GM20431 (cell line): ENCODE data around the gene GARIN5A.

Source experiments
- in situ Hi-C: fragments of 300-500 bp; cut with MseI, MboI; formaldehyde crosslinking; loops from one replicate; pipeline ENCODE4 v1.15.0; 2020; ENCODE audit warnings: low sequenced_read_pairs; ENCODE audit not compliant: unreplicated experiment

Gene GARIN5A

DNA sequence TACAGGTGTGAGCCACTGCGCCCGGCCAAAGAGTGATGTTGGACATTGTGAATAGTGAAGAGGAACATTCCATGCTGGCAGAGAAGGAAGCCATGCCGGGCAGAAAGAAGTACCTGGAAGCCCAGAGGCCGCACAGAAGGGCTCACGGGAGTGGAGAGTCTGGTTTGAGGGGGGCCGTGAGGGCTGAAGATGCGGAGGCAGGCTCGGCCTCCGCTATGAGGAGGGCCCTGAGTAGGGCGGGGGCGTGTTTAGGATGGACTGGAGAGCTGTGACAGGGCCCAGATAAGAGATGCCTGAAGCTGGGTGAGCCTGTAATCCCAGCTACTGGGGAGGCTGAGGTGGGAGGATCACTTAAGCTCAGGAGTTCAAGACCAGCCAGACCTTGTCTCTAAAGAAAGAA is 32.7 kb upstream of the GARIN5A start:
- in situ Hi-C loops: no loop called here

- in situ Hi-C loops: no loop called here
Observed at GRCh38 chr19:50508843-50509190, 32.2 kb upstream of the GARIN5A start.

GRCh38 chr19:50507376-50507775 is 30.7 kb upstream of the GARIN5A start:
- in situ Hi-C loops: no loop called here

GRCh38 chr19:50506700-50507099 is 30.1 kb upstream of the GARIN5A start:
- in situ Hi-C loops: no loop called here

GRCh38 chr19:50505856-50506611 is 29.4 kb upstream of the GARIN5A start:
- in situ Hi-C loops: no loop called here

GRCh38 chr19:50501568-50502475 is 25.2 kb upstream of the GARIN5A start:
- in situ Hi-C loops: no loop called here

DNA sequence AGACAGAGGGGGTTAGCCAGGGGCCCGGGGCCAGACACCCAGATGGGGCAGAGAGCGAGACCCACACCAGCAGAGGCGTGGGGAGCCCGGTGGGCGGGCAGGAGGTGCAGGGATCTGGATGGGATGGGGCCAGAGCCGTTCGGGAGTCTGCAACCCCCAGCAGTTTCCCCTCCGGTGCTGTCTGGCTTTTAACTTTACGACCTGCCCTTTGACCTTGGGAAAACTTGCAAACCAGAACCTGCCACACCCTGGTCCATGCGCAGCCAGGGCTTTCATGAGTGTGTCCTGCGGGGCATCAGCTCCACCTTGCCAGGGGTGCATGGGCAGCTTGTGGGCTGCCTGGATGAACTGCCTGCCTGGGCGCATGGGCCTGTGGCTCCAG is 24.5 kb upstream of the GARIN5A start:
- in situ Hi-C loops: no loop called here

DNA sequence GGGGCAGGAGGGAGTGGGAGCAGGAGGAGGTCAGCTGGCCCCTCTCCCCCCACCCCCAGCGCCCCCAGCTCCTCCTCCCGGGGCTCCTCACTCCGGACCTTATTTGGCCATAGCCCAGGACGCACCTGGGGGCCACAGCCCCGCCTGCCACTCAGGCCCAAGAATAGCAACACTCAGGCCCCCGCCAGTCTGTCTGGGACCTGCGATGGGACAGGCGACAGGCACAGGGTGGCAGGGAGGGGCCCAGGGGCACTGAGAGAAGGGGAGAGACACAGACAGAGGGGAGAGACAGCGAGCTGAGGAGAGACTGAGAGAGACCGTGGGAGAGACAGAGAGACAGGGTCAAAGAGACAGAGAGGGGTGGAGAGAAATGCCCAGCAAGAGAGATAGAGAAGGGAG is 24.1 kb upstream of the GARIN5A start:
- in situ Hi-C loops: no loop called here

GRCh38 chr19:50500060-50500752 is 23.6 kb upstream of the GARIN5A start:
- in situ Hi-C loops: no loop called here

DNA sequence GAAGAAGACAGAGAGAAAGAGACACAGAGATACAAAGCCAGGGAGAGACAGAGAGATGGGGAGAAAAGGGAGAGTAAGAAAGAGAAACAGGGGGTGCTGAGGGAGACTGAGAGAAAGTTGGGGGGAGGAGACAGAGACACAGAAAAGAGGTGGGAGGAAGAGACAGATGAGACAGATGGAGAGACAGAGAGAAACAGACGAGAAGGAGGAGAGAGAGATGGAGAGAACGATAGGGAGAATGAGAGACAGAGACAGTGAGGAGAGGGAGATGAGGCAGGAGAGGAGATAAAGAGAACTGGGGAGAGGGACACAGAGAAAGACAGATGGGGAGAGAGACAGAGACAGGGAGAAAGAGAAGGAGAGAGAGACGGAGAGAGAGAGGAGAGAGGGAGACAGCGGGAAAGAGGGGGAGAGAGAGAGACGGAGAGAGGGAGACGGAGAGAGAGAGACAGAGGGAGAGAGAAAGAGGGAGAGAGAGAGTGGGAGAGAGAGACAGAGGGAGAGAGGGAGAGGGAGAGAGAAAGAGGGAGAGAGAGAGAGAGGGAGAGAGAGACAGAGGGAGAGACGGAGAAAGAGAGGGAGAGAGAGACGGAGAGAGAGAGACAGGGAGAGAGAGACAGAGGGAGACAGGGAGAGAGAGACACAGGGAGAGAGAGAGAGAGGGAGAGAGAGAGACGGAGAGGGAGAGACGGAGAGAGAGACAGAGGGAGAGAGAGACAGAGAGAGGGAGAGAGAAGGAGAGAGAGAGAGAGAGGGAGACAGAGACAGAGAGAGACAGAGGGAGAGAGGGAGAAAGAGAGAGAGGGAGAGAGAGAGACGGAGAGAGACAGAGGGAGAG is 21.8 kb upstream of the GARIN5A start:
- in situ Hi-C loops: no loop called here

GRCh38 chr19:50497022-50497405 is 20.4 kb upstream of the GARIN5A start:
- in situ Hi-C loops: no loop called here

DNA sequence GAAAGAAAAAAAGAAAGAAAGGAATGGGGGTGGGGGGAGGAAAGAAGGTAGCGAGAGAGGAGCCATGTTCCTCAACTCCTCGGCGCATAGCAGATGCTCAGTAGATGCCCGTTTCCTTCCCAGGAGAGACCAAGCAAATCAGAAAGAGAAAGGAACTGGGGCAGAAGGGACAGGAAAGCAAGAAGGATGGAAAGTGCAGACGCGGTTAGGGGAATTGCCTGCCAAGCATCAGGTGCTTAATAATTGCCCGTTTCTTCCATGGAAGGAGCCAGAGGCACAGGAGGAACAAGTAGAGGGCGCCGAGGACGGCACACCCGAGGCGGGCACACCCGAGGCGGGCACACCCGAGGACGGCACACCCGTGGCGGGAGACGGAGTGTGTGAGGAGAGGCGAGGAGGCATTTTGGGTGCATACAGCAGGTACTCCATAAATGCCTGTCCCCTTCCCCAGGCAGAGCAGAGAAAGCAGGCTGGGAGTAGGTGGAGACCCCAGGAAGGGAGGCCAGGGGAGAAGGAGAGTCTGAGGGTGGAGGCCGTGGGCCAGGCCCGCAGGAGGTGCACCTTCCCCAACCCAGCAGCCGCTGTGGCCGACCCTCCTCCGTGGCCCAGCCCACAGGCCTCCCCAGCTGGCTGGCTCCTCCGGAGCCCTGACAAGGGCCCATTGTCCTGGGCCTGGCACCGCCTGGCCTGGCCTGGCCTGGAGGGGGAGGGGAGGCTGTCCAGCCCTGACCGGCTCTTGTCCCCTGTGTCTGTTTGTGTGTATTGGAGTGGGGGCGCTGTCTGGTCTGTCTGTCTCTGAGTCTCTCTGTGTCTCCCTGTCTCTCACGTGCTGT is 19.8 kb upstream of the GARIN5A start:
- in situ Hi-C loops: no loop called here

GRCh38 chr19:50495020-50495531 is 18.4 kb upstream of the GARIN5A start:
- in situ Hi-C loops: no loop called here

- in situ Hi-C loops: no loop called here
Observed at GRCh38 chr19:50494186-50495019, 17.8 kb upstream of the GARIN5A start.

DNA sequence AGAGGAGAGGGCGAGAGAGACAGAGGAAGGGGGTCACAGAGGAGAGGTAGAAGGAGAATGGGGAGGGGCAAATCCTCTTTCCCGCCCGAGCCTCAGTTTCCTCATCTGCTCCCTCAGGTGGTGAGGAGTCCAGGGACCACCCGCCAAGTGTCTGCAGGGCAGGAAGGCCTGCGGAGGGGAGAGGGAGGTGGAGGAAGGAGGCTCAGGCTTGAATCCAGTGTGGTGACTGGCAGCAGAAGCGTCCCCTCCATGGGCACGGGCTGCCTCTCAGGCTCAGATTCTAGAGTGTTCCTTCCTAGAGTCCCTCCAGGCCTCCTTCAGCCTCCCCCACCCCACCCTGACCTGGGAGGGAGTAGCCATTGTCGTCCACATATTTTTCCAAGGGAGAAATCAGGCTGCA is 16.5 kb upstream of the GARIN5A start:
- in situ Hi-C loops: no loop called here

GRCh38 chr19:50492303-50493052 is 15.8 kb upstream of the GARIN5A start:
- in situ Hi-C loops: no loop called here

DNA sequence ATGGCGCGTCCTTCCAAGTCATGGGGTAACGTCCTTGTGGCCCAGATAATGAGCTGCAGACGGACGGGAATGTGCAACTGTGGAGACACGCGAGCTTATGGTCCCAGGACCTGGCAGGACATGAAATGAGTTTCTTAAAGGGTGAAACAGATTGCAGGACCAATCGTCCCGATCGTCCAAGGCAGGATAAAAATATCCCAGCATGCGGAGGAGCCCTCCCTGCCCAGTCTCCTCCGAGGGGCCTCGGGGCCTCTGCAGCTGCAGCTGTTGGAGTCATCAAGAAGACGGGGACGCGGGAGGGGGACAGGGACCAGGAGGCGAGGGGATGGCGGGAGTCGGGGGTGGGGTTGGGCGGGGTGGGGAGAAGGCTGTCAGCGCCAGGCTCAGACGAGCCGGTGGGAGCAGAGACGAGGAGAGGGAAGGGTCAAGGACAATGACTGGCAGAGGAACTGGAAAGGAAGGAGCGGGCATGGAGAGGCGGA is 14.4 kb upstream of the GARIN5A start:
- in situ Hi-C loops: no loop called here
